Renal pelvis (tissue), 4 donors: ENCODE measurements around the gene GDA. TPM values are rescaled to one million over a fixed set of nuclear protein-coding genes. Genes with fewer than 3 reads are reported as not detected.
"Not testable (repeated sequence)": the region's sequence is repeated elsewhere in the genome, so short reads cannot be mapped to it uniquely, and the experiment has no call there.

Experiments used
- DNase-seq: peaks from one replicate; pipeline ENCODE4 v3.0.0-alpha.2; 2013
- polyA plus RNA-seq, 3 donors: library from polyadenylated mRNA; unstranded; fragments of 120-200 nt; gene quantifications; one replicate each; pipeline ENCODE4 v1.2.1, GENCODE V29; 2013; ENCODE audit not compliant: insufficient read length in 3 of 3

GDA gene
- polyA plus RNA-seq, 3 donors, result 0.28 to 0.55 (median 0.34) TPM

DNA sequence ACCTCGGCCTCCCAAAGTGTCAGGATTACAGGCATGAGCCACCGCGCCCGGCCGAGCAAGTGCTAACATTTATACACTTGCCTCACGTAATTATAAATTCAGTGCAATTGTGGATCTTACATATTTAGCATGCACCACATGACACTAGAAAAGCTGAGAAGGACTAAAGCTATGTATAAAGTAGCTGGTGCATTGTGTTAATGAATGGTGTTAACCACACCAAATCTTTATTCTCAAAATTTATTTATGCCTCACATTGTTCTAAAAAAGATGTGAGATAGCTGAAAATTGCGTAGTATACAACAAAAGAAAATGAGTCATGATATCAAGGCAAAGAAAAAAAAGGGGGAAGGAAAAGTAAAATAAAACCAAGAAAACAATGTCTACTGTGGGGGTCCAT lies 54.8 kb downstream of the GDA start:
- DNase-seq, result no peak

DNA sequence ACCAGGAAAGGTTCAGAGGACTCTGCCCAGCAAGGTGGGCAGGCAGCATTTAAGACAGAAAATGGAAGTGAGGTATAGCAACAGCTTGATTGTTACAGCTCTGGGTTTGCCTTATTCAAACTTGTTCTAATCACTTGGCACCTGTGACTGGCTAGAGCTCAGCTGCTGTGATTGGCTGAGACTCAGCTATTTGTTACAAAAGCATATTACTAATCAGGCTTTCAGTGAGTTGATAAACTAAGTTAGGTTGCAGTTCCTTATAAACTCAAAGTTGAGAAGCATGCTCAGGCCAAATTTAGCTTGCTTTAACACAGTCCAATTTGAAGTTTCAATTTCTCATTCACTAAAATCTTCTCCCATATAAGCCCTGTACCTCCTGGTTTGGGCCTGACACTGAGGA lies 56.3 kb downstream of the GDA start:
- DNase-seq, result no peak

DNA sequence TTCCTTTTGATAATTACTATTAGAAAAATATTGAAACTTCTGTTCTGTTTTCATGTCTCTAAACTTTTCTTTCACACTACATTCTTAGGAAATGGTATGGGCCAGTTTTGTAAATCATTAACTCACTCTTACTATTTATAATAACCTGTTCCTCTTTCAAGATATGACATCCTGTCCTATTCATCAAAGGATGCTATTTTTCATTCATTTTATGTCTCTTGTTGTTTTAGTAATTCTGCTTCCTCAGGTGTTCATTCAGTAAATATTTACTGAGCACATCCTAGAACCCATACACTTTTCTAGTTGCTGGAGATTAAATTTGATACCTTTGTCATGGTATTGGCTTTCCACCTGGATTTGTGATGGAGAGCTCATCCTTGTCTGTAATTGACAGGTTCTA lies 58.0 kb downstream of the GDA start:
- no peak for DNase-seq

DNA sequence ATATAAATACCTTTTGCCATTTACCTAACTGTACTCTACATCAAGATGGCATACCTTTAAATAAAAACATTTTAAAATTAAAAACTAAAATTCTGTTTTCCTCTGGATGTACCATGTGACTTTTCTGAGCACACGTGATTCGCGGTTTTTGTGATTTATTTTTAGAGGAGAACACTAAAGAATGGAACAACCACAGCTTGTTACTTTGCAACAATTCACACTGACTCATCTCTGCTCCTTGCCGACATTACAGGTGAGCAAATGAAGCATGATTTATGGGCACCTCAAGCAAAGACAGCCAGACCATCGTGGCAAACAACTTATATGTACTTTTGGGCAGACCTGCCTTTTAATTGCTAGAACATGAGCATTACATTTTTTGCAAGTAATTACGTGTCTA lies 61.3 kb downstream of the GDA start:
- DNase-seq, result no peak

DNA sequence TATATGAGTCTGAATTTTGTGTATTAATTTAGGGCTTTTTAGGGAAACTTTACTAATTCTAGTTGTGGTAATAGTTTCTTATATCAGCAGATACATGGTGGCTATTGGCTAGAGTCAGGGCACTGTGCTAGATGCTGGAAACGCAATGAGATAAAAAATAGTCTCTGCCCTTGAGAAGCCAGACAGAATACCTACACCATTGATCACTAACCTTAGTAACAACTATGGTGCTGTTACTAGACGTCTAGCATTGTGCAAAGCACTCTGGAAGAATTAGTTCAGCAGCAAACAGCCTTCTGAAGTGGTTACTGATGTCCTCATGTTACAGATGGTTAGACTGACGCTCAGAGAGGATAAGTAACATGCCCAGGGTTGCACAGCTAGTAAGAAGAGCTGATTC lies 61.8 kb downstream of the GDA start:
- no peak for DNase-seq

DNA sequence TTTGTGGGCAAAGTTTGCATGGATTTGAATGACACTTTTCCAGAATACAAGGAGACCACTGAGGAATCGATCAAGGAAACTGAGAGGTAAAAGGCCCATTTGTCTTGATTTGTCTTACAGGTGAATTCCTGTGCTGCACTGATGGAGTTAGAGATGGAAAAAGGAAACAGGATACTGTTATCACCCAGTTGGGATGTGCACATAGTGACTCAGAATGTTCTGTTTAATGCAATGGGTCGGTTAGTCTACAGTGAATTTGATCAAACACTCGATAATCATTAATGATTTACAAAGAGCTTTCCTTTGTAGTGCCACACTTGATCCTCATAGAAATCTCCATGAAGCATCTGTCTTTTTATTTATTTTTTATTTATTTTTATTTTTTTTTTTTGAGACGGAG lies 64.7 kb downstream of the GDA start:
- DNase-seq, result no peak

DNA sequence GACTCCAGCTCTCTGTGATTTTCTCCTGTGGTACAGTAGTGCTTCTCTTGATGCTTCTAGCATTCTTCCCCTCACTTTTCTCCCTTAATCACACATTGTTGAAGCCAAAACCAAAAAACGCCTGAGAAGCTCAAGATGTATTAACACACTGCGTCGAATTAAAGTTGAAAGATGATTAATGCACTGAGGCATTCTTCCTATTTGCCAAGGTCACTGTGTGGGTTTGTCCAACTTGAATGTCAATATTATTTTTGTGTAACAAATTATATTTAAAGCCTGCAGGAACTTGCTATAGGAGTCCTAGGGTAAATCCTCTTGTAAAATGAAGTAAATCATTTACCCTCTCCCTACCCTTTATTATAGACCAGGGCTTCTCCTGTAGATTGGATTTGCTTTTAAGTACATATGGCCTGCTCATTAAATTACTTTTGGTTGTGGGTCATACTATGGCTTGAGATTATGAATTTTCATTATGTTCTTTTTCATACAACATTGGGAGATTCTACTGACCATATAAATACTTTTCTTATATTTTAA lies 68.1 kb downstream of the GDA start:
- no peak for DNase-seq

DNA sequence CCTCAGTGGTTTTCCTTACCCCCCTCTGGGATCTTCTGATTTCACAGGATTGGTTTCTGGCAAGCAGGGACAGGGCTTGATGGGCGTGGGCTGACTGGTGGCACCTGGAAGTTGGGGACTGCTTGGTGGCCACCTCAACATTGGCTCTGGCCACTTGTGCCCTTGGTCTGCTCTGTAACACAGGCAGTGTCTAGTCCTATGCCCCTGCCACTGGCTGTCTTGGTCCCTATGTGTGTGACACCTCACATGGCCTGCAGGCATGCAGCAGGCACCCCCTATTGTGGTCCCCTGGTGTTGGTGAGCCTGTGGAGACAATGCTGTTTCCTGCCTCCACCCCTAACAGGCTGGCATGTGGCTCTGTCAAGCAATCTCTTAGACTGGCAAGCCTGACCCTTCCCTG lies 71.3 kb downstream of the GDA start:
- DNase-seq, result no peak

DNA sequence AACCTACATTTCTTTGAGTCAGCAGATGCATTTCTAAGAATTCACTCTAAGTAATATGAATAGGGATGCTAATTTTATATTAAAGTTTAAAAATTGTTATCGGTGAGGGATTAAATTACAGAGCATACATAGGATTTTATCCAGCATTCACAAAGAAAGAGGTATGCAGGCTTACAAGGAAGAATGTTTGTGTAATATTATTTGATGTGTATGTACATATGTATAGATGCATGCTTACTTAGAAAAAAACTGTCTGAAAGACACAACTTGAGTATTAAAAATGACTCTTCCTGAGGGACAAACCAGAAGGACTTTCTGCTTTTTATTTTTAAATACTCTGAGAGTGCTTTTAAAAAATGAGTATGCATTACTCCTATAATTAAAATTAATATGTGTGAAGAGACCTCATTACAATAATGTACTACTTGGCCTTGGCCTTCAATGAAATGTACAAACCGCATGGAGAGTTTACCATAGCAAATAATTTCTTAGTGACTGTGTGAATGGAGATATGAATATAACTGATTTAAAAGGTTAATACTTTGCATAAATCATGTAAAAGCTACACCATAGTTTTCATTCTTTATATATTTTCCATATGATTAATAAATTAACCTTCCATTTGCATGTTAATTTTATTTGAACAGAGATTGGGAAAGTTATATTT lies 77.0 kb downstream of the GDA start:
- no peak for DNase-seq

DNA sequence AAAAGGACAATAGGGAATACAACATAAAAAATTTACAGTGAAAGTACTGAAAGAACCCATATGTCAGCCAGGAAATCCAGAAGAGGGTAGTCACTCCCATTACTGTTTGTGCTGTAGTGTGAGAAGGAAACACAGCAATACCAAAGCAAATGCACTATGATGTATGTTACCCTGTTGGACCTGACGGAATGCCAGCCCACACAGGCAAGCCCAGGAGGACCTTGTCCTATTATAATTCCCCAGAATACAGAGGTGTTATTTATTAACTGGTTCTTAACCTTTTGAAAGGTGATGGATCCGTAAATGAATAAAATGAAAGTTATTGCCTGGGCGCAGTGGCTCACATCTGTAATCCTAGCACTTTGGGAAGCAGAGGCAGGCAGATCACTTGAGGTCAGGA lies 79.0 kb downstream of the GDA start:
- no peak for DNase-seq

DNA sequence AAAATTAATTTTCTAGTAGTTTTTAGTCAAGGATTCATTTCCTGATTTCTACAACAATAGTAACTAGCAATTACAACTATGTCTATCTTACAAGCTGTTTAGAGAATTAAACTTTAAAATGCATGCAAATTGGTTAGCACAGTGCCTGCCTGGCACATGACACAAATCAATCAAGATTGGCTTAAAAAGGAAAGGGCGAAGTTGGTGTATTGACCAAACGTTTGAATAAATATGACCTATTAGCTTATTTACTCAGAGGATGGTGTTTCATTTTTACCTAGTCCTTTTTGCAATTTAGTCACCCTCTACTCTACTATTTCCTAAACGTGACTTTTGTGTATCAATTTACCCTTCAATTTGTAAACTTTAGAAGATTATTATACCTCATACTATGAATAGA lies 83.5 kb downstream of the GDA start:
- DNase-seq, result no peak

DNA sequence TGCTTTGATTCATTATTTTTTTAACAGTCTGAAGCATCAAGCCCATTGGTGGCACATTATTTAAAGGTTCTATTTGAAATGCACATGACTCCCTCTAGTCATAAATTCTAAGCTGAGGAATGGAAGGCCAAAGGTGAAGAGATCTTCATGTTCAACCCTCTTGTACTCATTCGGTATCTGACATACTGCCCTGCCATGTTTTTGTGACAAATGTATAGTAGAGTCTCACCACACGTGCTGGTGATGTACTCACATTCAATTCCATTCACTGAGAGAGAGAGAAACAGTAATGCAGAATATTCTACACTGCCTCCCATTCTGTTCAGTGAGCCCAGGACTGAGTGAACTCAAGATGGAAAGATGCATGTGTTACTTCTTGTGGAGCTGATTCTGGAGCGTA lies 98.3 kb downstream of the GDA start:
- no peak for DNase-seq

DNA sequence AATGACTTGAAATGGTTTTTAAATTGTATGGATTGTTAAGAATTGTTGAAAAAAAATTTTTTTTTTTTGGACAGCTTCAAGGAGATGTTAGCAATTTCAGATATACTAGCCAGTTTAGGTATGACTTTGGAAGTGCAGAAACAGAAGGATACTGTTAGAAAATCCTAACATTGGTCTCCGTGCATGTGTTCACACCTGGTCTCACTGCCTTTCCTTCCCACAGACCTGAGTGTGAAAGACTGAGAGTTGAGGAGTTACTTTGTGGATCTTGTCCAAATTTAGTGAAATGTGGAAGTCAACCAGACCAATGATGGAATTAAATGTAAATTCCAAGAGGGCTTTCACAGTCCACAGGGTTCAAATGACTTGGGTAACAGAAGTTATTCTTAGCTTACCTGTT lies 102.3 kb downstream of the GDA start:
- DNase-seq, result no peak

DNA sequence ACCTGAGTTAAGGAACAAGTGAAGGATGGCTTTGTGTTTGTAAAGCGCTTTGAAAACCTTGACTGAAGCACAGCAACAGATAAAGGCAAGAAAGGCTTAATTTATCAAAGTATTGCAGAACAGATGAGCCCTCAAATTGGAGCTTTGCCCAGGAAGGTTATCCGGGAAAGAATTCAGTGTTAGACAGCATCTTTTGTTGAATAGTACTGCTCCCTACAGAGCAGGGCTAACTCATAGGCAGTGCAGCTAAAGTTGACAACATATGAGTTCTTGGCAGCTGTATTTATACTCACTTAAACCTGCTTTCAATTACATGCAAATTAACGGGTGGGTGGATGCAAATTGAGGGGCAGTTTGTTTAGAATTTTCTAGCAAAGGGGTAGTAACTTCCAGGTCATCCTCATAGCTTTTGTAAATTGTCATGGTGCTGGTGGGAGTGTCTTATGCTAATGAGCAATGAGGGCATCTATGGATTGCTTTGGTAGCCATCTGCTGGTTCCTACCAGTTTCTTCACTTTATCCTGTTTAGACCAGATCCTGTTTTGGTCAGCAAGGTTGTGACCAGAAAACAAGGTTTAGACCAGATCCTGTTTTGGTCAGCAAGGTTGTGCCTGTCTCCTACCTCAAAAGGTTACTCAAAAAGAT lies 105.8 kb downstream of the GDA start:
- no peak for DNase-seq

DNA sequence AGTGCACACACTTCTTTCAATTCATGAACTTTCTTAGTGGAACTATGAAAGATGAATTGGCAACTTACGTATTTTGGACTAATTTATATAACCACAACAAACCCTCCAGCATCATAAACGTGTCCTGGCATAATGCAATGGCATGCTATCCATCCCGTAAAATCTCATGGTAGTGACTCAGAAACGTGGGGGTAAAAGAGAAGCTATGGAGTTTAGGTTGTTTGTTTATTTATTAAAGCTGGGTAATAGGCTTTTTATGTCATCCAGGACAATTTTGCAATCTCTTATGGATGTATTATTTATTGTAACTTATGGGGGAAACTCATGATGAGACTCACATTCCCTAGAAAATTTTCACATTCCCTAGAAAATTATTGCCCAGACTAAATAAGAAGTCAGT lies 106.3 kb downstream of the GDA start:
- no peak for DNase-seq

DNA sequence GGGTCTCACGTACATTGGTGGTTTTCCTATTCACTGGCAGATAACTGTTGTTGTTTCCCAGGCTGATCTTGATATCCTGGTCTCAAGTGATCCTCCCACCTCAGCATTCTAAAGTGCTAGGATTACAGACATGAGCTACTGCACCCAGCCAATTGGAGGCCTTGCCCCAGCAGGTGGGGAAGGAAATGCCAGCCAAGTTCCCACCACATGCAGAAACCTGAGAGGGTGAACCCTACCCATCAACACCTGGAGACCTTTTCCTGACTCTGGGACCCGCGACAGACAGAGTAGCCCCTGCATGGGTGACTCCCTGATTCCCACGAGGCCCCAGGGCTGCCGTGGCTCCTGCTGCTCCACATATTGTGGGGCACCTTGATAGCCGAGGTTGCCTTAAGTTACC lies 107.7 kb downstream of the GDA start:
- no peak for DNase-seq

DNA sequence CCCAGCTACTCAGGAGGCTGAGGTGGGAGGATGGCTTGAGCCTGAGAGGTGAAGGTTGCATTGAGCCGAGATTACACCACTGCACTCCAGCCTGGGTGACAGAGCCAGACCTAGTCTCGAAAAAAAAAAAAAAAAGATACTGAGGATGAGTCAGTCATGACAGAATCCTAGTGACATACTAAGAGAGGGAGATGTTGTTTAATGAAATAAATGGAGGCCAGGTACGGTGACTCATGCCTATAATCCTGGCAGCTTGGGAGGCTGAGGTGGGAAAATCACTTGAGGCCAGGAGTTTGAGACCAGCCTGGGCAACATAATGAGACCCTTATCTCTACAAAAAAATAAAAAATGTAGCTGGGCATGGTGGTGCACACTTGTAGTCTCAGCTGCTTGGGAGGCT lies 108.6 kb downstream of the GDA start:
- DNase-seq, result no peak

DNA sequence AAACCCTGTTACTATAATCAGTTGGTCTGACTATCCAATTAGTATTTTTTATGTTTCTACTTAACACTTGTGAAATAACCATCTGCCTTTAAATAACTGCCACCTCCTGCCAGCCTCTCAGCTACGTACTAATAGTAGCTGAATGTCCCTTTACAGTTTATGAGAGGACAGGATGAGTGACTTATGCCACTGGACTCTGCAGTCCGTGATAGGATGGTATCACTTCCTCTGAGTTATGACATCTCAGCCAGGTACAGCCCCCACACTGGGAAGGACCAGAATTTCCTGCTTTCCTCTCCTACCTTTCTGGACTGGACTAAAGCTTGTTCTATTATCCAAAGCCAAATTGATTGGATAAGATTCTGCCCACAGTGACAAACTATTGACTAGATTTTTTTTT lies 112.8 kb downstream of the GDA start:
- DNase-seq, result no peak

DNA sequence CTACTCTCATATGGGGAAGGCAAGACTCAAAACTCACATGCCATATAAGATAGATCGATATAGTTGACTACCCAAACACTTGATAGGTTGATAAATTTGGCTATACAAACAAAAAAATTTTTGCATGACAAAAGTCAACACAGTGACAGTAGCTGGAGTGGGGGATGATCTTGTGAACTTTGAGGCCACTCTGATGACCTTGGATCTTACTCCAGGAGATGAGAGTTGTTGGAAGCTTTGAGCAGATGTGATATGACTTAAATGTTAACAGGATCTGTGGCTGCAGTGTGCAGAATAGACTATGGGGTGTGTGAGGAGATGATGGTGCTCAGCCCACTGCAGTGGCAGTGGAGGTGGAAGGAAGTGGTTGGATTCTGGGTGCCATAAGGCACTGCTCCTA lies 114.3 kb downstream of the GDA start:
- DNase-seq, result no peak

DNA sequence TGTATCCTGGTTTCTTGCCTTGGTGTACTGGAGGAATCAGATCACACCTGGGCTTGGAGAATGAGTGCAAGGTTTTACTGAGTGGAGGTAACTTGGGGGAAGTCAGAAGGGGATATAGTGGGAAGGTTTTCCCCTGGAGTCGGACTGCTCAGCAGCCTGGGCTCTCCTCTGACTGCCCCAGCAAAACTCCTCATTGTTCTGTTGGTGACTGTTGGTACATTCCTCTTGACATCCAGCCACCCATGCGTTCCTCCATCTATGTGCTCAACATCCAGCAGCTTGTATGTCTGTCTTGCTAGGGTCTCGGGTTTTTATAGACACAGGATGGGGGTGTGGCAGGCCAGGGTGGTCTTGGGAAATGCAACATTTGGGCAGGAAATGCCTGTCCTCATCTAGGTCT lies 119.7 kb downstream of the GDA start:
- no peak for DNase-seq

DNA sequence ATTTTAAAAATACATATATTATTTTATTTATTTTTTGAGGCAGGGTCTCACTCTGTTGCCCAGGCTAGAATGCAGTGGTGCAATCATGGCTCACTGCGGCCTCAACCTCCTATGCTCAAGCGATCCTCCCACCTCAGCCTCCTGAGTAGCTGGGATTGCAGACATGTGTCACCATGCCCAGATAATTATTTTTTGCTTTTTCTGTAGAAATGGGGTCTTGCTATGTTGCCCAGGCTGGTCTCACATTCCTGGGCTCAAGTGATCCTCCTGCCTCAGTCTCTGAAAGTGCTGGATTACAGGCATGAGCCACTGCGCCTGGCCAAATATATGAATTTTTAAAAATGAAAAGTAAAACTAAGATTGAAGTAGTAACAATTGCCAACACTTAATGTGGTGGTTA lies 121.1 kb downstream of the GDA start:
- DNase-seq, result not testable (repeated sequence)

DNA sequence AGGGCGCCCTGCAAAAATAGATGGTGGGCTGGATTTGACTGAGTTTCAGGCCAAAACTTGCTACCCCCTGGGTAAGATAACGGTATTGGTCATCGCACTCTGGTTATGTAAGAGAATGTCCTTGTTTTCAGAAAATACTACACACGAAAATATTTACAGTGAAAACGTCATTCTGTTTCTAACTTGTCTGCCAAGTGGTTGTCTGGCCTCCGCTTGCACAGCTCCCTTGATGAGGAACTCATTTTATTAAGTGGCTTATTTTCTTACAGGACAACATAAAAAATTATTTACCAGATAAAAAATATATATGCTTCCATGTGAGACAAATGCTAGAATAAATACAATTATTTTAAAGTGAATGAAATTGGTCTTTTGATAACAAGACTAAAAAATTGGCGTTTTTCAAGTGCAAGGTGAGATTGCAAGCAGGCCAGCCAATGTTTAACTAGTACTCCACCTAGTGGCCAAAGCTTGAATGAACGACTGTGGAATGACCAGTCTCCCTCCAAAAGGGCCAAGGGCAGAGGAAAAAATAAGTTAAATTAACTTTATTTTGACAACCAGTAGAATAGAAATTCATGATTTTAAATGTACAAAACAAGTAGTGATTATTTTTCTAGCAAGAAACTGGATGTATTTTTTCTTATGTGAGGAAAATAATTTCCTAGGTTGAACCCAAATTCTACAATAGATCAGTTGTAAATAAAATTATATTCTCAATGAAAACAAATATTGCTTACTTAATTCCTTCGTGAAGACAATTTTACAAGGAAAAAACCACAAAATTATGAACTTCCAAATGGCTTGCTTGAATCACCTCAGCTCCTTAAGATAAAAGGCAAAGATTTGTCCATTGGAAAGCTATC lies 122.6 kb downstream of the GDA start:
- DNase-seq, result peak; percentile 50

DNA sequence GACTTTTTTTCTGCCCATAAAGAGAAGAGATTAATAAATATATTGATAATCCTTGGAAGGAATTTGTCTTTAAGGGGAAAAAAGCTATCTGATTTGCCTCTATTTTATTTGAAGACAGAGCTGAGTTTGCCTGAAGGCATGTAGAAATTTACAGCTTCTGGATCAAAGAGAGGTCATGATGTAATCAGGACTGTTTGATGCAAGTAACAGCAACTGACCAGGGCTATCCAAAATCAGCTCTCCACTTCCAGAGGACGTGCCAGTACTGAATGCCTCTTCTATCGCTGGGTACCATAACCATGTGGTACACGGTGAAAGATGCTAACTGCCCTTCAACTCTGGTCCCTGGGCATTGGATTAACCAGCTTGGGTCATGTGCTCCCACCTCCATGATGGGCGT lies 125.2 kb downstream of the GDA start:
- DNase-seq, result no peak
